GM12891 (cell line): Measurements from ENCODE around the gene RSPH3.

Source experiments
- POLR2A ChIP-seq: IDR thresholded peaks from 2 replicates; pipeline ENCODE4 v1.6.1; 2011; ENCODE audit warnings: low read depth, low read length, control low read depth
- POLR2AphosphoS5 ChIP-seq: IDR thresholded peaks from 2 replicates; pipeline ENCODE4 v1.6.1; 2011; ENCODE audit warnings: low read depth, low read length, control low read depth

DNA sequence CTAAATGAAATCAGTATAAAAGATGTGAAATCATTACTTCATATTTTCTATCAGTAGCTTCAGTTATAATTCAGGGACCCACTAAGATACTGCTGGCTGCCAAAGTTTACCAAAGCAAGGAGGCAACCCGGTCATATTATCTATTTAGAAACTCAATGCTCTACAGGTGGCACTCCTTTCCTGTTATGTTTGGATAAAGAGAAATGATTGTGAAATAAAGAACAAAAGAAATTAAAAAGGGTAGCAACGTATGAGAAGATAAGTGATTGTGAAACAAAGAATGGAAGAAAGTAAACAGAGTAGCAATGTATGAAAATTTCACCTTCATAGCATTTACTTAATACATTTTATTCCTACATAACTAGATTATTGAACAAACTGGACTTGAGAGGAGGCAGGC is 45.2 kb downstream of the RSPH3 start:
- TF ChIP-seq POLR2AphosphoS5 (no peak), POLR2A (no peak)
